Measurements from ENCODE around the gene LPP.

LPP gene

DNA sequence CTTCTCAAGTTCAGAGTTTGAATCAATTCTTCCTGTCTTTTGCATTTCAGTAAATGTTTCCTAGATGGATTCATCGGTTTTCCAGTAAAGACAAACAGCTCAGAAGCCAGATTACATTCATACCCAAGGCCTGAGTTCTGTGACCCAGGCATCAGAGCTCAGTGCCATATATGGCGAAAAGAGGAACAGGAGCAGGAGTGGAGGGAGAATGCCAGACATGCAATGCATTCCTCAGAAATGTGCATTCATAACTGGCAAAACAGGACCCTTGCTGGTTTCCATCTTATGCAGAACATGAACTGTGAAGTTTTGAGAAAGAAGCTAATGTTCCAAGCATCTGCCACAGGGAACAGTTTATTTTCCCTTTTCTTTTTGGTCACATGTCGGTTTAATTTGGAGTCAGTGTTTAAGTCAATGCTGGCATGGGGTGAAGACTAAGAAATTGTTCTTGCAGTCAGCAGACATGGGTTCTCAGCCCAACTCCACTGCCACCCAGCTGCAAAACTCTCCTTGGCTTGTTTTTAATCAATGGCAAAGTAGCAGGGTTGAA is 116.5 kb downstream of the LPP start:
- ChIA-PET POLR2A (no interaction called here), CTCF (no interaction called here)
- DNase-seq (ENCODE audit: extremely low spot score) = no peak
- no peak for TF ChIP-seq TARDBP (IDR thresholded peaks at IDR 0.05)
- no peak for TF ChIP-seq ZNF384 (IDR thresholded peaks at IDR 0.05)
- no peak for TF ChIP-seq BHLHE40 (IDR thresholded peaks at IDR 0.05; ENCODE audit: borderline replicate concordance)
- TF ChIP-seq SUZ12 (IDR thresholded peaks at IDR 0.05) = no peak
- no peak for TF ChIP-seq ARNT (IDR thresholded peaks at IDR 0.05)
- TF ChIP-seq FOXM1 (IDR thresholded peaks at IDR 0.05; ENCODE audit: borderline replicate concordance) = no peak
- TF ChIP-seq LEF1 (IDR thresholded peaks at IDR 0.05; ENCODE audit: borderline replicate concordance) = no peak
- TF ChIP-seq FOXA1 (IDR thresholded peaks at IDR 0.05) = no peak
- TF ChIP-seq FOXK2 (IDR thresholded peaks at IDR 0.05) = no peak
- no peak for TF ChIP-seq SP1 (IDR thresholded peaks at IDR 0.05)
- no peak for TF ChIP-seq HDGF (IDR thresholded peaks at IDR 0.05; ENCODE audit: borderline replicate concordance)
- TF ChIP-seq NFRKB (IDR thresholded peaks at IDR 0.05) = no peak
- no peak for TF ChIP-seq ELF4 (IDR thresholded peaks at IDR 0.05)
- TF ChIP-seq L3MBTL2 (conservative IDR thresholded peaks at IDR 0.05) = no peak

GRCh38 chr3:188271226-188271914 is 117.4 kb downstream of the LPP start:
- DNase-seq (ENCODE audit: extremely low spot score) = no peak
- TF ChIP-seq SUZ12 (IDR thresholded peaks at IDR 0.05) (no peak), CTBP1 (IDR thresholded peaks at IDR 0.05; ENCODE audit: borderline replicate concordance) (no peak), FOXA1 (IDR thresholded peaks at IDR 0.05) (no peak), HDGF (IDR thresholded peaks at IDR 0.05; ENCODE audit: borderline replicate concordance) (no peak), FOXK2 (IDR thresholded peaks at IDR 0.05) (no peak), PKNOX1 (IDR thresholded peaks at IDR 0.05) (no peak), ZNF384 (IDR thresholded peaks at IDR 0.05) (no peak), NFRKB (IDR thresholded peaks at IDR 0.05) (no peak), ARNT (IDR thresholded peaks at IDR 0.05) (no peak), FOXM1 (IDR thresholded peaks at IDR 0.05; ENCODE audit: borderline replicate concordance) (no peak), L3MBTL2 (conservative IDR thresholded peaks at IDR 0.05) (no peak), ELF4 (IDR thresholded peaks at IDR 0.05) (no peak), BHLHE40 (IDR thresholded peaks at IDR 0.05; ENCODE audit: borderline replicate concordance) (no peak), LEF1 (IDR thresholded peaks at IDR 0.05; ENCODE audit: borderline replicate concordance) (no peak), TARDBP (IDR thresholded peaks at IDR 0.05) (no peak), SP1 (IDR thresholded peaks at IDR 0.05) (no peak)
- ChIA-PET CTCF (no interaction called here), POLR2A (no interaction called here)

DNA sequence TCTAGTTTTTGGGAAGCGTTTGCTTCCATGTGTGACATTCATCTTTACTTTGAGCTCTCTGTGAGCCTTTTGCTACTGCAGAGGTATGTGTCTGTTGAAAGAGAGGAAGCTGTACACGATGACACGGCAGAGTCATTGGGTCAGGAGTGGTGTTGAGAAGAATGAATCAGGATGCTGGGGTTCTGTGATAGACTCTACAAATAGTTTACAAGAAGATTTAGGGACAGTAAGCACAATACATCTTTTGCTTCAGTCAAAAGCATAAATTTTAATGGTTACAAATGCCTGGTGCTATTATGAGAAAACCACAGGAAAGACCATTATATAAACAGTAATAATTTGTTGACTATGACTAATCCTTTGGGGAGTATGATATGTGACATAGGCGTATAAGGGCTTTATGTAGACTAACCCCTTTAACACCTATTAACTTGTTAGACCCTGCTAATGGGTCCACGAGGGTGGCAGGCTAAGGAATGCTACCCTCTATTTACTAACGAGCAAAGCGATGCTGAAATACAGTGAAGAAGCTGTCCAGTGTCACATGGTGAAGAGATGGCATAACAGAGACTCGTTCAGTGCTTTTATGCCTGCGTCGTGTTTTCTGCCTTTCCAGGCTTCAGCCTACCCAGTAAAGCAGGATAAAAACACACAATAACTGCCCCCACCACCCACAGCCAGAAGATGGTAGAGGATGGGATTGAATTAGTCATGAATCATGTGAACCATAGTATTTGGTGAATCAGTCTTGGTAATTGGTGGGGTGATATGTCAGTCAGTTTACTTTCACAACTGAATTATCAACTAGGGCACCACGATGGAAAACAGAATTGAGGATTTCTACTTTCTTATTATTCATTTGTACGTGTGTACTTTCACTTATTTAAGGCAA is 118.8 kb downstream of the LPP start:
- ChIA-PET POLR2A (no interaction called here), CTCF (interaction anchor here (0.6 kb wide), 2 partner anchors 90 to 1044 kb away, joined by 3 to 4 read pairs; no protein-coding TSS in a partner anchor)
- TF ChIP-seq SUZ12 (IDR thresholded peaks at IDR 0.05) = no peak
- no peak for TF ChIP-seq HDGF (IDR thresholded peaks at IDR 0.05; ENCODE audit: borderline replicate concordance)
- no peak for TF ChIP-seq LEF1 (IDR thresholded peaks at IDR 0.05; ENCODE audit: borderline replicate concordance)
- peak; percentile 52; the same call in 1 of the 2 replicates for TF ChIP-seq PKNOX1 (IDR thresholded peaks at IDR 0.05)
- no peak for TF ChIP-seq ARNT (IDR thresholded peaks at IDR 0.05)
- TF ChIP-seq FOXM1 (IDR thresholded peaks at IDR 0.05; ENCODE audit: borderline replicate concordance) = no peak
- no peak for TF ChIP-seq L3MBTL2 (conservative IDR thresholded peaks at IDR 0.05)
- no peak for TF ChIP-seq FOXA1 (IDR thresholded peaks at IDR 0.05)
- no peak for DNase-seq (ENCODE audit: extremely low spot score)

- CTCF ChIA-PET = interaction anchor here (0.6 kb wide), 2 partner anchors 130 to 188 kb away, joined by 4 read pairs; no protein-coding TSS in a partner anchor
- peak; percentile 30; the same call in 1 of the 2 replicates for TF ChIP-seq ARNT (IDR thresholded peaks at IDR 0.05)
- TF ChIP-seq L3MBTL2 (conservative IDR thresholded peaks at IDR 0.05) = no peak
- TF ChIP-seq SP1 (IDR thresholded peaks at IDR 0.05) = no peak
- no peak for TF ChIP-seq SUZ12 (IDR thresholded peaks at IDR 0.05)
- no peak; the same call in 1 of the 2 replicates for TF ChIP-seq CTBP1 (IDR thresholded peaks at IDR 0.05; ENCODE audit: borderline replicate concordance)
- TF ChIP-seq PKNOX1 (IDR thresholded peaks at IDR 0.05) = peak; percentile 85
- POLR2A ChIA-PET = interaction anchor here (0.8 to 1.4 kb wide), 2 partner anchors 9 to 529 kb away, joined by 3 read pairs; partner anchors contain the start of gene BCL6
- no peak for DNase-seq (ENCODE audit: extremely low spot score)
Measured at GRCh38 chr3:188274249-188274915, 120.4 kb downstream of the LPP start.

DNA sequence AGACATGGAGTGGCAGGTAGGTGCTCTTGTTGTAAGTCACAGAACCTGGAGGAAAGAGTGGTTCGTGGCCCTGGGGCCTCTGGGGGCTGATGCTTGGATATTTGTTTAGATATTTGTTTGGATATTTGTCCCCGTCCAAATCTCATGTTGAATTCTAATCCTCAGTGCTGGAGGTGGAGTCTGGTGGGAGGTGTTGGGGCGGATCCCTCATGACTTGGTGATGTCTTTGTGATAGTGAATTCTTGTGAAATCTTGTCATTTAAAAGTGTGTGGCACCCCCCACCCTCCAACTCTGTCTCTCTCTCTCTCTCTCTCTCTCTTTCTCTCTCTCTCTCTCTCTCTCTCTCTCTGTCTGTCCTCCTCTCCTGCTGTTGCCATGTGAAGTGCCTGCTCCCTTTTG is 122.4 kb downstream of the LPP start:
- no peak for DNase-seq (ENCODE audit: extremely low spot score)
- POLR2A ChIA-PET = no interaction called here
- no peak for TF ChIP-seq L3MBTL2 (conservative IDR thresholded peaks at IDR 0.05)
- TF ChIP-seq NFRKB (IDR thresholded peaks at IDR 0.05) = no peak
- no peak for TF ChIP-seq TARDBP (IDR thresholded peaks at IDR 0.05)
- TF ChIP-seq FOXA1 (IDR thresholded peaks at IDR 0.05) = no peak
- no peak for TF ChIP-seq ARNT (IDR thresholded peaks at IDR 0.05)
- no peak for TF ChIP-seq FOXK2 (IDR thresholded peaks at IDR 0.05)
- no peak for TF ChIP-seq SUZ12 (IDR thresholded peaks at IDR 0.05)
- no peak for TF ChIP-seq BHLHE40 (IDR thresholded peaks at IDR 0.05; ENCODE audit: borderline replicate concordance)
- TF ChIP-seq SP1 (IDR thresholded peaks at IDR 0.05) = no peak
- TF ChIP-seq LEF1 (IDR thresholded peaks at IDR 0.05; ENCODE audit: borderline replicate concordance) = no peak
- TF ChIP-seq PKNOX1 (IDR thresholded peaks at IDR 0.05) = no peak
- TF ChIP-seq HDGF (IDR thresholded peaks at IDR 0.05; ENCODE audit: borderline replicate concordance) = no peak
- no peak for TF ChIP-seq CTBP1 (IDR thresholded peaks at IDR 0.05; ENCODE audit: borderline replicate concordance)
- no peak for TF ChIP-seq ZNF384 (IDR thresholded peaks at IDR 0.05)
- TF ChIP-seq FOXM1 (IDR thresholded peaks at IDR 0.05; ENCODE audit: borderline replicate concordance) = no peak
- no peak for TF ChIP-seq ELF4 (IDR thresholded peaks at IDR 0.05)
- CTCF ChIA-PET = no interaction called here
